VCaP (cell line): ENCODE results near the gene PCNT.

ENCODE experiments used
- H3K27ac ChIP-seq: fragments of 450-650 bp; 2 replicates; pipeline ENCODE4 v1.5.1; 2017
- CTCF ChIP-seq: fragments of 450-650 bp; conservative IDR thresholded peaks from 2 replicates; pipeline ENCODE4 v1.5.1; 2017; ENCODE audit warnings: mild to moderate bottlenecking, moderate library complexity

Gene PCNT

GRCh38 chr21:46311568-46311967 is 12.4 kb upstream of the PCNT start:
- no peak overlapping the region for H3K27ac ChIP-seq
- no peak for TF ChIP-seq CTCF

- H3K27ac ChIP-seq, result no peak overlapping the region
- TF ChIP-seq CTCF, result no peak
Measured at GRCh38 chr21:46312949-46313348, 11.0 kb upstream of the PCNT start.

- no peak for TF ChIP-seq CTCF
- H3K27ac ChIP-seq, result no peak overlapping the region
Measured at GRCh38 chr21:46314441-46315020, 9.4 kb upstream of the PCNT start.

- TF ChIP-seq CTCF, result no peak
Measured at GRCh38 chr21:46316708-46317324, 7.1 kb upstream of the PCNT start.

GRCh38 chr21:46317710-46318463 is 6.1 kb upstream of the PCNT start:
- peak overlapping the region; percentile 66 for H3K27ac ChIP-seq
- TF ChIP-seq CTCF, result no peak

More at GRCh38 chr21:46316708-46317324, 7.1 kb upstream of the PCNT start:
- H3K27ac ChIP-seq, result no peak overlapping the region

- TF ChIP-seq CTCF, result no peak
- H3K27ac ChIP-seq, result peak overlapping the region; percentile 66
Measured at GRCh38 chr21:46318464-46318845, 5.5 kb upstream of the PCNT start.

GRCh38 chr21:46319186-46319585 is 4.8 kb upstream of the PCNT start:
- peak overlapping the region; percentile 66; the same call in 1 of the 2 replicates for H3K27ac ChIP-seq
- no peak for TF ChIP-seq CTCF
